GM19395 (cell line): Measurements from ENCODE around the gene SLC6A8.
"Not testable (repeated sequence)": the region's sequence is repeated elsewhere in the genome, so short reads cannot be mapped to it uniquely, and the experiment has no call there.

ENCODE experiments used
- ATAC-seq: cut with Tn5 transposase; IDR thresholded peaks from one replicate; pipeline ENCODE4 v1.9.1; 2021; ENCODE audit warnings: mild to moderate bottlenecking, moderate library complexity; ENCODE audit not compliant: unreplicated experiment

SLC6A8 gene

DNA sequence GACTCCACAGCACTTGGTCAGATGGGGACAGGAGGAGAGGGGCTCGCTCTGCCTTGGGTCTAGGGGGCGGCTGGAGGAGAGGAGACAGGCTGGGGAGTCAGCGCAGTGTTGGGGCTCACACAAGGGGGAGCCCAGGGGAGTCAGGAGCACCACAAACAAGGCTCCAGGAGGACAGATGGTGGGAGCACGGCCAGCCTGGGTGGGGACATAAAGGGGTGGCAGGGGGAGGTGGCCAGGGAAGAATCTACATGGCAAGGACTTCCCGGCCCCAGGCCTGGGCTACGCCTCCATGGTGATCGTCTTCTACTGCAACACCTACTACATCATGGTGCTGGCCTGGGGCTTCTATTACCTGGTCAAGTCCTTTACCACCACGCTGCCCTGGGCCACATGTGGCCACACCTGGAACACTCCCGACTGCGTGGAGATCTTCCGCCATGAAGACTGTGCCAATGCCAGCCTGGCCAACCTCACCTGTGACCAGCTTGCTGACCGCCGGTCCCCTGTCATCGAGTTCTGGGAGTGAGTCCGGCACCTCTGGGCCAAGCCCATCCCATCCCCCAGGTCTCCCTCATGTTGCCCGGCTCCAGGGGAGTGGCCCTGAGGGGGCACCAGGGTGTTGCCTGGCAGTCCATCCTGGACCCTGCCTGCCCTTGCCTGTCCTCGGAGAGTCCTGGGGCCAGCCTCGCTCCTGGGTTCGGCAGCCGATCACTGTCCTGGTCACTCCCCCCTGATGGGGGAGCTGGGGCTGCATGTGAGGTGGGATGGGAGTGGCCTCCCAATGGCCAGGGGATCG, 3.5 kb downstream of the SLC6A8 start:
- ATAC-seq, result not testable (repeated sequence)

DNA sequence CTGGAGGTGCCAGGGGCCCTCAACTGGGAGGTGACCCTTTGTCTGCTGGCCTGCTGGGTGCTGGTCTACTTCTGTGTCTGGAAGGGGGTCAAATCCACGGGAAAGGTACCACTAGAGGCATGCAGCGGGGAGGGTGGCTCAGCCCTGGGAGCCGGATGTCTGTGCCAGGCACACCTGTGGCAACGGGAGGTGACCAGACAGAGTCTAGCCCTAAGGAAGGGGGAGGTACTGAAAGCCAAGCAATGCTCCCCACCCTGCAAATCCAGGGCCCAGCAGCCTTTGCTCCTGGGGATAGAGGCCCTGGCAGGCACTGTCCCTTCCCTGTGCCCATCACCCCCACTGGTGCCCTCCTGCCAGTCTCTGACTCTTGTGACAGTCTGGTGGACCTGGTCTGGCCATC, 4.3 kb downstream of the SLC6A8 start:
- no peak for ATAC-seq

DNA sequence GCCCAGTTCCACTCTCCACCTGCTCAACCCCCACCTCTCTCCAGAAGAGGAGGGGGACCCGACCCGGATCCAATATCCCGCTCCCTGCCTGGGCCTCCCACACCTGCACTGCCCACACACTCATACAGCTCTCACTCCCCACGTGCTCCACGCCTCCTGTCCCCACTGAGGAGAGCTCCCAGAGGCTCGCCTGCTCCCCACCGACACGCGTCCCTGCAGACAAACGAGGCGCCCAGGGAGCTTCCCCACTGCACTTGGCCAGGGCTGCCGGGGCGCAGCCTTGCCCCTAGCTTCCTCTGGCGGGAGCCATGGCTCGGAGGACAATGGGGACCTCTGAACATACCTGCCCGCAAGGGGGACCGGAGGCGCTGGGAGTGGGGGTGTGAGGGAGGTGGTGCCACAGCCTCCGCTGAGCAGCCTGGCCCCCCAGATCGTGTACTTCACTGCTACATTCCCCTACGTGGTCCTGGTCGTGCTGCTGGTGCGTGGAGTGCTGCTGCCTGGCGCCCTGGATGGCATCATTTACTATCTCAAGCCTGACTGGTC, 5.0 kb downstream of the SLC6A8 start:
- ATAC-seq, result no peak

DNA sequence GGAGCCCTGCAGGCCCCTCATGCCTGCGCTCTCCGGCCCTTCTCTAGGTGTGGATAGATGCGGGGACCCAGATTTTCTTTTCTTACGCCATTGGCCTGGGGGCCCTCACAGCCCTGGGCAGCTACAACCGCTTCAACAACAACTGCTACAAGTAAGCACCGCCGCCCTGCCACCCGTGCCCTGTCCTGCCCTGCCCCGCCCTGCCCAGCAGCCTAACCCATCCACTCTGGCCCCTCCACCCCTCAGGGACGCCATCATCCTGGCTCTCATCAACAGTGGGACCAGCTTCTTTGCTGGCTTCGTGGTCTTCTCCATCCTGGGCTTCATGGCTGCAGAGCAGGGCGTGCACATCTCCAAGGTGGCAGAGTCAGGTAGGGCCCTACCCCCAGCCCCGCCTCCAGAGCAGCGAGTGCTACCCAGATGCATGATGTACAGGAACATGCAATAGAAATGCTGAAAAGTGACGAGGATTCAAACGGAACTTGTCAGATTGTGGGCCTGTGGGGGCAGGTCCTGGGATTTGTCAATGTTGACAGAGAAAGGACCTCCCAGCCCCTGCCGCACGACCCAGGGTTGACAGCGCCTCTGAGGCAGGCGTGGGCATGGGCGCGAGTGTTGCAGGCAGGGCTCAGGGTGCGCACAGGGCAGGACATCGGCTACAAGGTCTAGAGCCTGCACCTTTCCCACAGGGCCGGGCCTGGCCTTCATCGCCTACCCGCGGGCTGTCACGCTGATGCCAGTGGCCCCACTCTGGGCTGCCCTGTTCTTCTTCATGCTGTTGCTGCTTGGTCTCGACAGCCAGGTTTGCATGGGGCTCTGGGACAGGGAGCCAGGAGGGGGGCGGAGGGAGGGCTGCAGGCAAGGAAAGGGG, 5.7 kb downstream of the SLC6A8 start:
- ATAC-seq, result no peak

DNA sequence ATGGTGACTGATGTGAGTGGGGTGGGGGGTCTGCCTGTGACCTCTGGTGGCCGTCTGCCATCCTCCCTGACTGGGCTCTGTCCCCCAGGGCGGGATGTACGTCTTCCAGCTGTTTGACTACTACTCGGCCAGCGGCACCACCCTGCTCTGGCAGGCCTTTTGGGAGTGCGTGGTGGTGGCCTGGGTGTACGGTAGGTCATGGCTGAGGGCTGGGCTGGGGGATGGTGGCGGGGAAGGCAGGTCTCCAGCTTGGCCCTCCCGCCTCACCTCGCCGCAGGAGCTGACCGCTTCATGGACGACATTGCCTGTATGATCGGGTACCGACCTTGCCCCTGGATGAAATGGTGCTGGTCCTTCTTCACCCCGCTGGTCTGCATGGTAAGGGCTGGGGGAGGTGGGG, 6.5 kb downstream of the SLC6A8 start:
- ATAC-seq, result not testable (repeated sequence)

DNA sequence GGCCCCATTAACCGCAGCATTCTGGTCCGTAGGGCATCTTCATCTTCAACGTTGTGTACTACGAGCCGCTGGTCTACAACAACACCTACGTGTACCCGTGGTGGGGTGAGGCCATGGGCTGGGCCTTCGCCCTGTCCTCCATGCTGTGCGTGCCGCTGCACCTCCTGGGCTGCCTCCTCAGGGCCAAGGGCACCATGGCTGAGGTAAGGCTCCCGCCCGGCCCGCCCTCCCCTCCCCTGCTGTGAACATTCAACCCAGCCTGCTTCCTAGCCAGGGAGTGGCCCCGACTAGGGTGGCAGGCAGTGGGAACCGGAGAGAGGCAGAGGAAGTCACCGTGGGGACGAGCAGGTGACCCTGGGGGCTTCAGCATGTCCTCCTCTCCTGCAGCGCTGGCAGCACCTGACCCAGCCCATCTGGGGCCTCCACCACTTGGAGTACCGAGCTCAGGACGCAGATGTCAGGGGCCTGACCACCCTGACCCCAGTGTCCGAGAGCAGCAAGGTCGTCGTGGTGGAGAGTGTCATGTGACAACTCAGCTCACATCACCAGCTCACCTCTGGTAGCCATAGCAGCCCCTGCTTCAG, 7.1 kb downstream of the SLC6A8 start:
- no peak for ATAC-seq

DNA sequence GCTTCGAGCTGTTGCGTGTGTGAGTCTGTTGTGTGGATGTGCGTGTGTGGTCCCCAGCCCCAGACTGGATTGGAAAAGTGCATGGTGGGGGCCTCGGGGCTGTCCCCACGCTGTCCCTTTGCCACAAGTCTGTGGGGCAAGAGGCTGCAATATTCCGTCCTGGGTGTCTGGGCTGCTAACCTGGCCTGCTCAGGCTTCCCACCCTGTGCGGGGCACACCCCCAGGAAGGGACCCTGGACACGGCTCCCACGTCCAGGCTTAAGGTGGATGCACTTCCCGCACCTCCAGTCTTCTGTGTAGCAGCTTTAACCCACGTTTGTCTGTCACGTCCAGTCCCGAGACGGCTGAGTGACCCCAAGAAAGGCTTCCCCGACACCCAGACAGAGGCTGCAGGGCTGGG, 8.4 kb downstream of the SLC6A8 start:
- ATAC-seq, result no peak

DNA sequence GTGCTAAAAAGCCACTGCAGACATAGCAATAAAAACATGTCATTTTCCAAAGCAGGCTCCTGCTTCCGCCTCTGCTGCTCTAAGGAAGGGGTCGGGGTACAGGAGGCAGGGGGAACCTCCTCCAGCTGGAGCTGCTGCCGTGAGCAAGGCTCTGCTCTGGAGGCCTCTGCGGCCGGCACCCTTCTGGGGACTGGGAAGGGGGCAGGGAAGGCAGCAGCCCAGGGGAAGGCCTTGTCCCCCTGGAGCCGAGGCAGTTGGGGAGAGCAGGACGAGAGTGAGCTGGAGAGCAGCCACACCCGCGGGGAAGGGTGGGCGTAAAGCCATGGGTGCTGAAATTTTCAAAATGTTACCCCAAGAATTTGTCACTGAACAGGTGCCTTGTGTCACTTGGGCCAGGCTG, 8.8 kb downstream of the SLC6A8 start:
- ATAC-seq, result not testable (repeated sequence)

DNA sequence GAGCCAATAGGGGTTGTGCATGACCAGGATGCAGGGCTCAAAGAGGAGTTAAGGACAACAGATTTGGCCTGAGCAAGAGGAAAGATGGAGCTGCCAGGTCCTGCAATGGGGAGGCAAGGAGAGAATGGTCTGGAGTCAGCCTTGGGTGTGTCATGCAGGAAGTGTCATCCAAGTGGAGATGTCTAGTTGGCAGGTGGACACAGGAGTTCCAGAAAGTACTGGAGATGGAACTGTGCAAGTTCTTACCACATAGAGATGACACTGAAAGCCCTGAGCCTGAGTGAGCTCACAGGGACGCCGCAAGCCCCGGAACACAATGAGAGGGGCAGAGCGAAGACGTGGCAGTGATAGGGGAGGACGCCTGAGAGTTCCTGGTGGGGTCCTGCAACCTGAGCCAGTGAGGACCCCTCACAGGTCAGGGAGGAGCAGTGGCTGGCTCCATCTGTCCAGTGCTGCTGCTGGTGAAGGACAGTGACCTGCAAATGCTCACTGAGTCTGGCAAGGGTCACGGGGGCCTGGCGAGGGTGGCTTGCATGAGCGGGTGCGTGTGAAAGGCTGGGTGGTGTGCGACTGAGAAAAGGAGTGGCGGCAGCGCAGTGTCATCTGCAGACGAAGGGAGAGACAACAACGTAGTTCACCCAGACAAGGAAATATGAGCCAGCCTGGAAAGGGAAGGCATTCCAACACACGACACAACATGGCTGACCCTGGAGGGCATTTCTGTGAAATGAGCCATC, 9.4 kb downstream of the SLC6A8 start:
- not testable (repeated sequence) for ATAC-seq

DNA sequence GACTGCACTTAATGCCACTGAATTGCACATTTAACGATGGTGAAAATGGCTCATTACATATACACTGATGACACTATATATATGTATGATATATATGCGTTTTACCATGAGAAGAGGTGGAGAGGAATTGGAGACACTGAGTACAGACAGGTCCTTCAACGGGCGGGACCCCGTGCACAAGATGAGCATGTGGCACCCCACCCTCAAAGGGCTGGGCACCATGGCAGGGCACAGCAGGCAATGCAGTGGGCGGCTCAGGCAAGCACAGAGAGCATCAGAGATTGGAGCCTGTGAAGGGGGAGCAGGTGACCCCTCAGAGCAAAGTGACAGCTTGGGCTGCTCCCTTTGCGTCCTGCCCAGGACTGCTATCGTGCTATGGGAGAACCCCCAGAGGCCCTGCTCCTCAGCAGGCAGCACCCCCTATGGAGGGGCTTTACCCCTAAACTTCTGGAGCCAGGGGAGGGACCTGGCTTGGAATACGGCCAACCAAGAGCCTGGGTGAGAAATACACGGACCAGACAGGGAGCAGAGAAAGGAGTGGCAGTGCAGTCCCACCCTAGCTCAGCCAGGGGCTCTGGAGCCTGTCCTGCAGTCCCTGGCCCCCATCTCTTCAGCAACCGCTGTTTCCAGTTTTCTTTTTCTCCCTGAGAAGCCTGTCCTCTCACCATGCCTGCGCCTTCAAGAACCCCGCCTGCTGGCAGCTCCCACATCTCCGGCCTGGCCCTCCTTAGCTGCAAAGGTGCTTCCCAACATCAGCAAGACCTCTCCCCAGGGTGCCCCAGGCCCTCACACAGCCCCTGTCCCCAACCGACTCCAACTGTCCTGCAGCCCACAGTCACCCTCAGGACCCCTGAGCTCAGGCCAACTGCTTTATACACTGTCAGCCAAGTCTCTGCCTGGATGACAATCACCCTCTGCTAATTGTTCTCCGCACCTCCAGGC, 10.5 kb downstream of the SLC6A8 start:
- ATAC-seq, result no peak

DNA sequence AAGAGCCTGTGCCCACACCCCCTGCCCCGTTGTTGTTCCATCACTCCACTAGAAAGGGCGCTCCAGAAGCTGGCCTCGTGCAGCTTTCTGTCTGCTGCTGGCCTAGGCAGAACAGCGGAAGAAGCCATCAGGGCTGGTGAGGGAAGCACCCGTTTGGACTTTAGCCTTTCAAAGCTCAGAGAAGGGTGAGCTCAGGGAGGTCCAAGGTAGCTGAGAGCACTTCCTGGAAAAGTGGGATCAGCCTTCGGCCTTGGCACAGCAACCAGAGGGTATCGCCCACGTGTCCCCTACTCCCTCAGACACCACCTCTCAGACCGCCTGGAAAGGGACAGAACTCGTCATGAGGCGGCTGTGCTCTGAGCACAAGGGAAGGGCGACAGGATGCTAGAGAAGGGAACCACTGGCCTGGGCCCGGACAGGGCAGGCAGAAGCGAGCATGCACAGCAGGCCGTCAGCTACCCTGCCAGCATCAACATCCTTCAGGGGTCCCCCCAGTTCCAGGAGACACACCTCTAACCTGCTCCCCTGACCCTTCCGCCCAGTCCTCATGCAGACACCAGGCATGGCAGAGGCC, 11.6 kb downstream of the SLC6A8 start:
- not testable (repeated sequence) for ATAC-seq

DNA sequence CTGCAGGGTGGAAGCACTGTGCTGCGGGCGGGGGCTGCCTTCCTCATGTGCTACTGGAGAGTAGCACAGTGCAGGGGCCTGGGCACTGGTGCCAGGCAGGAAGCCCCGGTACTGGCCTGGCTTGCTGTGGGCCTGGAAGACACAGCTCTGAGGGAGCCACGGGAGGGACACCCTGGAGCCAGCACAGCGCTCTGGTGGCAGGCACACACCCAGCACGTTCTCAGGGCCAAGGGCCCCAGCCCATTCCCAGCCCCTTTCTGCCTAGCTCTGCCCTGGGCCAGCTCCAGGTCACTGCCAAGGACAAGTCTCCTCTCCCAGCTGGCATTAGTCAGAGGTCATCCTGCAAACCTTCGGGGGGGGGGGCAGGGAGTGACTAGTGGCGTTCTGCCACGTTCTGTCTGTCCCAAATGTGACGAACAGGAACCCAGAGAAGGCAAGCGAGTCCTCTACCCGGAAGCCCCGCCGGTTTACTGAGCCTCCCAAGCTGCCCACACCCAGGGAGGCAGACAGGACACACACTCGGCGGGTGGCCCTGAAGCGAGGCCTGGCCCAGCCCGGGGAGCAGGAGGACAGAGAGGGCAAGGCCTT, 12.2 kb downstream of the SLC6A8 start:
- not testable (repeated sequence) for ATAC-seq

DNA sequence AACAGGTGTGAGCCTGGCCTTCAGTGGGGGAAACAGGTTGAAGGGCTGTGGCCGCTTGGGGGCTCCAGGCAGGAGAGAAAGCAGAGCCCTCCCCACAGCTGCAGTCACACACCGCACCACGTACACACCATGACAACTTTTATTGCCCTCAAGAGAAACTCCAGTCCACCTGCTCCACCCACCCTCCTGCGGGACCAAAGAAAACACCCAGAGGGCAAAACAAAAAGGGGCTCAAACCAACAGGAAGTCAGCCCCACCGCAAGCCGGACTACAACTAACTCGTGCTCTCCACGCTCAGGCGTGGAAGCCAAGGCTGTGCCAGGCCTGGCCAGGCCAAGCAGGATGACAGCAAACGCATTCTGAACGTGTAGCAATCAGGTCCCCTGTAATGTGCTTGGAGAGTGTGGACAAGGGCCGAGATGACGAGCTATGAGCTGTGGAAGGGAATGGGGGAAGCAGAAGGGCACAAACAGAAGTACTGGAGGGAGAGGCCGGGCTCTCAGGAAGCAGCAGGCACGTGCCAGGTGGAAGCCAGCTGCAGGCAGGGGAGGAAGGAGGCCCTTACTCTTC, 12.7 kb downstream of the SLC6A8 start:
- ATAC-seq, result no peak

DNA sequence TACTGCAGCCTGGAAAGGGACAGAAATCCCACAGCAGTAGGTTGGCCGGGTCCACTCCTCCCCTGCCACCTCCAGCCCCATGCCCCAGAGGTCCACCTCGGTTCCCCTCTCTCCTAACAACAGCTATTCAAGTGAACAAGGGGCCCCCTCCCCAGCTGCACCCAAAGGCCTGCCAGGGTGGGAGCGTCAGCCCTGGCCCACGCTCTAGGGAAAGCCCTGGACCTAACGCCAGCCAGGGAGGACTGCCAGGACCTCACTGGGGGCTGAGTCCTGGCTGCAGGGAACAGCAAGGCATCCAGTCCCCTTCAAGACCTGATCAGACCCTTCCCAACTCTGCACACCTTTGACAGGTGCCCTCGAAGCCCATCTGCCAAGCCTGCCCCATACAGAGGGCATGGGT, 13.2 kb downstream of the SLC6A8 start:
- no peak for ATAC-seq

DNA sequence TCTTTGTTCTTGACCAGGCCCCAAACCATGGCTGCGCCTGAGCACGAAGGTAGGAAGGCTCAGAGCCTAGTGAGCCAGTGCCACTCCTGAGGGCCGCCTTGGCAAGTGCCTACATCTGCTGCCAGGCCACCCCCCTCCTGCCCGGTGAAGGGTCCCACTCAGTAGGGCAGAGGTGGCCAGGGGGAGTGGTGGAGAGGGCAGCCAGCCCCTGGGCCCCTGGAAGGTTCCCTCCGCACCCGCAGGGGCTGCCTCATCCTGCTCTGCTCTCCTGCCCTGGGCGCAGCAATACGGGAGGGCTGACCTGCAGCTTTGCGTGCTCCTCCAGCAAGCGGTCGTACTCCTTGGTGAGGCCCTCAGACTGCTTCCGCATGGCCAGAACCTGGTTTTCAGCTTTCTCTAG, 14.0 kb downstream of the SLC6A8 start:
- no peak for ATAC-seq

DNA sequence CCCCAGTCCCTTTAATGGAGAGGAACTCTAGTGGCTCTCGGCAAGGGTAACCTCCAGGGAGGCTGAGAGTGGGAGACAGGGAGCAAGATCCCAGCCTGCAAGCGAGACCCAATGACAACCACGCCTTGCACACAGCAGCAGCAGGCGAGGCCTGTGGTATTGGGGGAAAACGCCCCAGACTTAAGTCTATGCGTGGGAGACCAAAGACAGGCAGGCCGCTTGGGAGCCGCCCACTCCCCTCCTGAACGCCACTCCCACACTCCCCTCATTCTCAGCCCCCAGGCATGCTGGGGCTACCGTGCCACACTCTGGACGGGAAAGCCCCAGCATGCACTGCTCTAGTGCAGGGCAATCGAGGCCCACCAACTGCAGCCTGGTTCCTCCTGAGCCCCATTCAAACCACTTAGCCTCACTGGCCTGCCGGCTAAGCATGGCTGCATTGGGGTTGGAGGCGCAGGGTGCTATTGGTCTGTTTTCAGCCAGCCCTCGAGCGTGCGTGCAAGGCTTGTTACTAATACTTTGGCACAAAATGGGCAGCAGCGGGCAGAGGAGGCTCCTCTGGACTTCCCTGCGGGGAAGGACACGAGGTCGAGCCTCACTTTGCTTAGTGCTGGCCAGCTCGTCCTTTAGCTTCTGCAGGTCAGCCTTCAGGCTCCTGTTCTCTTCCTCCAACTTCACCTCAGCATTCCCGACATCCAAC, 14.8 kb downstream of the SLC6A8 start:
- ATAC-seq, result no peak

DNA sequence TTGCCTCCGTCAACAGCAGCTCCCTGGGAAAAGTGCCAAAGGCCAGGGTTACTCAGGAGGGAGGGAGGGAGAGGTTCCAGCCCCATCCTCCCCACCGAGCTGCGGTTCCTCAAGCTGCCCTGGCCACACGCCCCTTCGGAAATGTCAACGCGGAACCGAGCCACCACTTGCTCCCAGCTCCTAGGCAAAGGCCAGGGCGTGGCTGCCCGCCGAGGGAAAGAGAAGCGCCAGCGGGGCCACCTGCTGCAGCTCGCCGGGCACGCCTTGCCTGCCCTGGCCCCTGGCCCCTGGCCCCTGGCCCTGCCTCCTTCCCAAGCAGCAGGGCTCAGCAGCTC, 15.3 kb downstream of the SLC6A8 start:
- ATAC-seq, result no peak

DNA sequence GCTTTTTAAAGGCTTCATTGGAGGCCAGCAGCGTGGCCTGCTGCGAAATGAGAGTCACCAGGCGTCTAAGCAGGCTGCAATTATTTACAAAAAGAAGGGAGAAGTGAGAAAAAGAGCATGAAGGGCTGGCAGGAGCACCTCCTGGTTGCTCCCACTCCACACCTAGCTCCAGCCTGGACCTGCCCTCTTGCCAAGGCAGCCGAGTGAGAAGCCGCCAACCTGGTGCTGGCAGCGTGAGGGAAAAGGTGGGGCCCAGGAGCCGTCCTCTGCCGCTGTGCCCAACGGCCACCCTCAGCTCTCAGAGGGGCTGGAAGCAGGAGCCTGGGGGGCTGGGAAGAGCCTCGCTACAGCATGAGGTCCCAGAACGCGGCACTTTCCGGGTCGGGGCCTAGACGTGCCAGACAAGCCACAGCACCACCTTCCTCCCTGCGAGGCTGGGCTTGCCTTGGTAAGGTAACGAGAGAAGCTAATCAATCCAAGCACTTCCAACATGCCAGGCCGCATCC, 16.3 kb downstream of the SLC6A8 start:
- ATAC-seq, result no peak
